ENCODE measurements around the gene TSHZ1.

- TF ChIP-seq, protein P1, sequence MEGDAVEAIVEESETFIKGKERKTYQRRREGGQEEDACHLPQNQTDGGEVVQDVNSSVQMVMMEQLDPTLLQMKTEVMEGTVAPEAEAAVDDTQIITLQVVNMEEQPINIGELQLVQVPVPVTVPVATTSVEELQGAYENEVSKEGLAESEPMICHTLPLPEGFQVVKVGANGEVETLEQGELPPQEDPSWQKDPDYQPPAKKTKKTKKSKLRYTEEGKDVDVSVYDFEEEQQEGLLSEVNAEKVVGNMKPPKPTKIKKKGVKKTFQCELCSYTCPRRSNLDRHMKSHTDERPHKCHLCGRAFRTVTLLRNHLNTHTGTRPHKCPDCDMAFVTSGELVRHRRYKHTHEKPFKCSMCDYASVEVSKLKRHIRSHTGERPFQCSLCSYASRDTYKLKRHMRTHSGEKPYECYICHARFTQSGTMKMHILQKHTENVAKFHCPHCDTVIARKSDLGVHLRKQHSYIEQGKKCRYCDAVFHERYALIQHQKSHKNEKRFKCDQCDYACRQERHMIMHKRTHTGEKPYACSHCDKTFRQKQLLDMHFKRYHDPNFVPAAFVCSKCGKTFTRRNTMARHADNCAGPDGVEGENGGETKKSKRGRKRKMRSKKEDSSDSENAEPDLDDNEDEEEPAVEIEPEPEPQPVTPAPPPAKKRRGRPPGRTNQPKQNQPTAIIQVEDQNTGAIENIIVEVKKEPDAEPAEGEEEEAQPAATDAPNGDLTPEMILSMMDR (IDR thresholded peaks at IDR 0.05) = no peak
- TF ChIP-seq POLR2A (IDR thresholded peaks at IDR 0.05) = no peak
These were observed 66.4 kb downstream of the TSHZ1 start for GRCh38 chr18:75276818-75277609.
